GM18498 (cell line): ENCODE measurements around the gene SORCS2.
"Not testable (repeated sequence)": the region's sequence is repeated elsewhere in the genome, so short reads cannot be mapped to it uniquely, and the experiment has no call there.

Experiments used
- ATAC-seq: cut with Tn5 transposase; IDR thresholded peaks from one replicate; pipeline ENCODE4 v1.9.1; 2021; ENCODE audit warnings: mild to moderate bottlenecking, moderate library complexity; ENCODE audit not compliant: unreplicated experiment

Gene SORCS2

GRCh38 chr4:7159923-7160322 is 32.4 kb upstream of the SORCS2 start:
- no peak for ATAC-seq

GRCh38 chr4:7160439-7160838 is 31.9 kb upstream of the SORCS2 start:
- no peak for ATAC-seq

DNA sequence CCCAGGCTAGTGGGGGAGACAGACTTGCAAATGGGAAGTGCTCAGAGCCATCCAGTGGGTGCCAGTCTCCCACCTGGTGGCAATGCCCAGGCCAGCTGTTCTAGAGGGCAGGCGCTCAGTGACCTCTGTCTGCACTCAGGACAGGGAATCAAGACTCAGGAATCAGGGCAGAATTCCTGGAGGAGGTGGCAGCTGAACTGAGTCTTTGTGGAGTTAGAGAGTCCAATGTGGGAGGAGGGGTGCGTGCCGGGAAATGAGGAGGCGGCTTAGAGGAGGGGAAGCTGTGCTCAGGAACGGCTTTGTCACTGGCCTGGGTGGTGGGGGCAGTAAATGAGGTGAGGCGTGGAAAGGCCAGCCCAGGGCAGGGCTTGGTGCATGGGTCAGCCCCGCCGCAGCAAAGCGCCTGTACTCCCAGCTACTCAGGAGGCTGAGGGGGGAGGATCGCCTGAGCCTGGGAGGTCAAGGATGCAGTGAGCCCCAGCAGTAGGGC is 31.3 kb upstream of the SORCS2 start:
- ATAC-seq, result no peak

GRCh38 chr4:7161721-7162214 is 30.6 kb upstream of the SORCS2 start:
- ATAC-seq, result no peak

- not testable (repeated sequence) for ATAC-seq
Measured at GRCh38 chr4:7165056-7165873, 27.1 kb upstream of the SORCS2 start.

DNA sequence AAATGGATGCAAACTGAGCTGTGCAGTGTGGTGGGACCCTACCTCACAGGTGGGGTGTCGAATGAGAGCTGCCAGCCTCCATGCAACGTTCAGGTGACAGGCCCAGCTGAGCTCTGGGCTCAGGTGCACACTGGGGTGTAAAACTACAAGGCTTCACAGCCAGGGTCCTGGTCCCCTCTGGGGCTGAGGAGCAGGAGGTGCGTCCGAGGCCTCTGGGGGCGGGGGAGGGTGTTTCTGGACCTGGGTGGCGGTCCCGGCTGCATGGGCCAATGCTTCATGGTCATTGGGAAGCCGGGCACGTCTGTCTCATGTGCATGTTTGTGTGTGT is 26.5 kb upstream of the SORCS2 start:
- ATAC-seq, result no peak

GRCh38 chr4:7166237-7166636 is 26.1 kb upstream of the SORCS2 start:
- no peak for ATAC-seq

GRCh38 chr4:7166981-7167700 is 25.2 kb upstream of the SORCS2 start:
- ATAC-seq, result no peak

GRCh38 chr4:7167706-7168105 is 24.6 kb upstream of the SORCS2 start:
- no peak for ATAC-seq

- ATAC-seq, result no peak
Measured at GRCh38 chr4:7168106-7168505, 24.2 kb upstream of the SORCS2 start.

DNA sequence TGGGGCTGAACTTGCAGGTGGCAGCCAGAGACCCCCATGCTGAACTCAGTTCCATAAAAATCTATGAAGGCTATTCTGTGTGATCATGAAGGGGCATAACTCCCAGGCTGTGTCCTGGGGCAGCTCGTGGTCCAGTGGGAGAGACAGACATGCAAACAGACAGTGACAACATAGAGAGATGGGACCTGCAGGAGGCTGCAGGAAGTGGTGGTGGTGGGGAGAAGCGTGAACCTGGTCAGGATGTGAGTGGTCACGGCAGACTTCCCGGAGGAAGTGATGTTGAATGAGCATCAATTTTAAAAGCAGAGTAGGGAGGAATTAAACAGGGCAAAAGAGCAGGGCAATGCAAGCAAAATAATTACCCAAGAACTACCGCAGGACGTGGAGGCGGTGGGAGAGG is 23.2 kb upstream of the SORCS2 start:
- ATAC-seq, result no peak

- ATAC-seq, result no peak
Measured at GRCh38 chr4:7170012-7170411, 22.3 kb upstream of the SORCS2 start.

DNA sequence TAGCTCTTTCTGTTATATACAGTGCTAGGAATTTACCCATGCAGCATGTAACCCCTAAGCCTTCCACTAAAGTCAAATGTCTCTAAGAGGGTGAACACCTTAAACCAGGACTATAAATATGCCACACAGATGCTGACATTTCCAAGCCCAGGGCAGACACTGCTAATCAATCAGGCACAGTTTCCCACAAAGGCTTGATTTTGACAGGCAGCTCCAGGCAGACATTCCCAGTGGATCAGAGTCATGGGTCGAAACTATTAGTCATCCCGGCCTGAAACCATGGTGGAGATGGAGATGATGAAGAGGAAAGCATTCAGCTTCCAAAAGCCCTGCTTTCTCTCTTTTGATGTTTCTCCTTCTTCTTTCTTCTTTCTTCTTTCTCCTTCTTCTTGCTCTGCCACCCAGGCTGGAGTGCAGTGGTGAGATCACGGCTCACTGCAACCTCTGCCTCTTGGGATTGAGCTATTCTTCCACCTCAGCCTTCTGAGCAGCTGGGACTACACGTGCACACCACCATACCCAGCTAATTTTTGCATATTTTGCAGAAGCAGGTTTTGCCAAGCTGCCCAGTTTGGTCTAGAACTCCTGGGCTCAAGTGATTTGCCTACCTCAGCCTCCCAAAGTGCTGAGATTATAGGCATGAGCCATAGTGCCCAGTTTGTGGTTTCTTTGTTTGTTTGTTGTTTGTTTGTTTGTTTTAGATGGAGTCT is 21.0 kb upstream of the SORCS2 start:
- no peak for ATAC-seq

DNA sequence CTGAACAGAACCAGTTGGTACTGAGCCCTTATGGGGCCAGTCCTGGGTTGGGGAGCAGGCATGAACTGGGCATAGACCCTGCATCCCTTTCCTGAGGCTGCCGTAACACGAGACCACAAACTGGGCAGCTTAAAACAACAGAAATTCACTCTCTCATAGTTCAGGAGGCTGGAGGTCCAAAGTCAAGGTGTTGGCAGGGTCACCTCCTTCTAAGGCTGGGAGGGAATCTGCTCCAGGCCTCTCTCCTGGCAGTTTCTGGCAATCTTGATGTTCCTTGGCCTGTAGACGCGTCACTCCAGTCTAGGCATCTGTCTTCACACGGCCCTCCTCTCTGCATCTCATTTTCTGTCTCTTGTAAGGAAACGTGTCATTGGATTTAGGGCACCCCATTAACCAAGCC is 19.8 kb upstream of the SORCS2 start:
- no peak for ATAC-seq

DNA sequence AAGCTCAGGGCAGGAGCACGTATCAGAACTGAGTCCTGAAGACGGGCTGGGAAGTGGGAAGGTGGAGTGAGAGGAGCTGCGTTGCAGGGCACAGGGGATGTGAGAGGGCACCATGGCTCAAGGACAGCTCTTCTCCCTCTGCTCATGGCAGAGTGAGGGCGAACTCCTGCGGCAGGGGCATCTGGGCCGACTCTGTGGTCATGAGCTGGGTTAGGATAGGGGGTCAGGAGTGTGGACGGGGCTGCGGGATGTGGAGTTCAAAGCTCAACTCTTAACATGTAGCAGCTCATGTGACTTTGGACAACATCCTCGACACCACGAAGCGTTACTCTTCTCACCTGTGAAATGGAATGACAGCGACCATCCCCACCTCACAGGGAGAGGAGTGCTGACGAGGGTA is 19.4 kb upstream of the SORCS2 start:
- no peak for ATAC-seq

GRCh38 chr4:7173841-7174449 is 18.4 kb upstream of the SORCS2 start:
- no peak for ATAC-seq

DNA sequence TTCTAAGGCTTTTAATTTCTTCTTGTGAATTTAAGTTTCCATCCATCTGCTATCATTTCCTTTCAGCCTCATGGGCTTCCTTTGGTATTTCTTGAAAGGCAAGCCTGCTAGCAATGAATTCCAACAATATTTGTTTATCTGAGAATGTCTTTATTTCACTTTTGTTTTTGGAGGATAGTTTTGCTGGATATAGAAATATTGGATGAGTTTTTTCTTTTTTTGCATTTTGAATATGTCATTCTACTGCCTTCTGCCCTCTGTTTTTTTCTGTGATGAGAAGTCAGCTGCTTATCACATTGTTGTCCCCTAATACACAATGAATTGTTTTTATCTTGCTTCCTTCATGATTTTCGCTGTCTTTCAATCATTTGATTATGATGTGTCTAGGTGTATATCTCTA is 13.2 kb upstream of the SORCS2 start:
- no peak for ATAC-seq

- no peak for ATAC-seq
Measured at GRCh38 chr4:7180938-7181337, 11.4 kb upstream of the SORCS2 start.

- no peak for ATAC-seq
Measured at GRCh38 chr4:7182616-7183015, 9.7 kb upstream of the SORCS2 start.

DNA sequence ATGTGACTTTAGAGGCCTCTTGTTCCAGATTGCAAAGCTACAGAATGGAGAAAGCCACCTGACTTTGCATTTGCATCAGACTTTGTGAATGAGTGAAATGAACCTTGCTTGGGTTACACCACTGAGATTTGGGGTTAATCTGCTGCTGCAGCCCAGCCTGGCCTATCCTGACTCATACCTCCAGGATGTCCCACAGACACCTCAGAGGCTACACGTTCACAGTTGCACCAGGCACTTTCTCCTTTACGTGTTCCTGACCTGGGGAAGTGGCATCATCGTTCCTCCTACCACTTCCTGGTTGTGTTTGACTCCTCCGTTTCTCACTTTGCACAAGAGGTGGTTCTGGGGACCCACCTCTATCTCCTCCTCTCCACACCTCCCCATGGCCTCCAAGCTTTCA is 9.2 kb upstream of the SORCS2 start:
- no peak for ATAC-seq

DNA sequence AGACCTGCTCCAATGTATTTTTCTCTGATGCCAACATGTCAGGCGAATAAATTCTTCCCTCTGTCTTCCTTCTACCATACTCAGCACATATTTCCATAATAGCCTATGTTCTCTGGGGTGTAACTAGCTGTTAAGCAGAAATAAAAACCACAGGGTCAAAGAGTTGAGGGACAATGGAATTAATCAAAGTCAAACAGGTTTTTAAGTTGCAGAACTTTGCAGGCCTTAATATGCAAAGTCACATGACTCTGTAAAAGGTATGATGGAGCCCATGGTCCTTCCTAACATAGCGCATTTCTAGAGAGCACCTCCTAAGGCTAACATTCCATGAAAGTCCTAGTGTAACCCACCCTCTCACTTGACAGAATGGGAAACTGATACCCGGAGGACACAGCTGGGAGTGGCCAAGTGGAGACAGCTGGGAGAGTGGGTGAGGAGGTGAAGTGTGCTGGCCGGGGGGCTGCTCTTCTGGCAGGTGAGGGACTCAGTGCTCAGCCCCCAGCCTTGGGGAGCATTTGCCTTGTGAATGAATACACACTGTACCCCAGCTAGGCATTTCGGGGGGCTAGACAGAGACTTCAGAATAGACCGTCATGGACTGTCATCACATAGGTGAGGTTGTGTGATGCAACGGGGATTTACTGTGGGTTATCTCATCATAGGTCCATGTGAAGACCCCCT is 8.4 kb upstream of the SORCS2 start:
- ATAC-seq, result no peak
